ENCODE measurements around the gene HIVEP3.
"Not testable (repeated sequence)": the region's sequence is repeated elsewhere in the genome, so short reads cannot be mapped to it uniquely, and the experiment has no call there.

HIVEP3 gene

DNA sequence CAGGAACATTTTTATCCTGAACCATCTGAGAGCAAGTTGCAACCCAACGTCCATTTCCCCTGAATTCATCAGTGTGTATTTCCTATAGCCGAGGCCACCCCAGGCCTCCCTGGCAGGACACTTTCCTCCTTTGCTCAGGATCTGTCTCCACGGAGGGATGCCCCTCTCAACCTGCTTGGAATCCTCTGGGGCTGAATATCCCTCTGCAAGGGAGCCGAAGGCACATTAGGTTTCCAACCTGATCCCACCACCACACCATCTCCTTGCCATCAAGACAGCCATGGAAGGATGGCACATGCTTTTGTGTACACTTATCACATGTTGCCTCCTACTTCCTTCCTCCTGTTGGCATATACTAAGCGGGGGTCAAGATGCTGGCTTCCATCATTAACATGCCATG is 359.4 kb downstream of the HIVEP3 start:
- no peaks in the 10 kb centered on the region for H3K9me3 ChIP-seq (replicated peaks; ENCODE audit: insufficient read depth, low read length)
- no peak overlapping the region for H3K4me2 ChIP-seq (ENCODE audit: low read depth, low read length)
- H3K4me3 ChIP-seq (ENCODE audit: low read length): no peak overlapping the region
- H2AFZ ChIP-seq (ENCODE audit: low read length): no peak overlapping the region
- no peaks in the 10 kb centered on the region for H3K79me2 ChIP-seq (ENCODE audit: low read length)
- no peaks in the 10 kb centered on the region for H3F3A ChIP-seq (ENCODE audit: insufficient read depth, low read length)
- no peaks in the 10 kb centered on the region for H3K9me2 ChIP-seq (replicated peaks; ENCODE audit: insufficient read depth, low read length)
- H4K20me1 ChIP-seq (ENCODE audit: insufficient read depth, low read length): no peaks in the 10 kb centered on the region
- TF ChIP-seq, protein P1, sequence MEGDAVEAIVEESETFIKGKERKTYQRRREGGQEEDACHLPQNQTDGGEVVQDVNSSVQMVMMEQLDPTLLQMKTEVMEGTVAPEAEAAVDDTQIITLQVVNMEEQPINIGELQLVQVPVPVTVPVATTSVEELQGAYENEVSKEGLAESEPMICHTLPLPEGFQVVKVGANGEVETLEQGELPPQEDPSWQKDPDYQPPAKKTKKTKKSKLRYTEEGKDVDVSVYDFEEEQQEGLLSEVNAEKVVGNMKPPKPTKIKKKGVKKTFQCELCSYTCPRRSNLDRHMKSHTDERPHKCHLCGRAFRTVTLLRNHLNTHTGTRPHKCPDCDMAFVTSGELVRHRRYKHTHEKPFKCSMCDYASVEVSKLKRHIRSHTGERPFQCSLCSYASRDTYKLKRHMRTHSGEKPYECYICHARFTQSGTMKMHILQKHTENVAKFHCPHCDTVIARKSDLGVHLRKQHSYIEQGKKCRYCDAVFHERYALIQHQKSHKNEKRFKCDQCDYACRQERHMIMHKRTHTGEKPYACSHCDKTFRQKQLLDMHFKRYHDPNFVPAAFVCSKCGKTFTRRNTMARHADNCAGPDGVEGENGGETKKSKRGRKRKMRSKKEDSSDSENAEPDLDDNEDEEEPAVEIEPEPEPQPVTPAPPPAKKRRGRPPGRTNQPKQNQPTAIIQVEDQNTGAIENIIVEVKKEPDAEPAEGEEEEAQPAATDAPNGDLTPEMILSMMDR (IDR thresholded peaks at IDR 0.05; ENCODE audit: low read length): no peak
- TF ChIP-seq EZH2phosphoT487 (IDR thresholded peaks at IDR 0.05; ENCODE audit: low read length): no peak
- no peak for TF ChIP-seq EZH2 (optimal IDR thresholded peaks at IDR 0.05; ENCODE audit: low read depth, low read length)
- no peaks in the 10 kb centered on the region for H3K27me3 ChIP-seq (replicated peaks; ENCODE audit: insufficient read depth, low read length)
- no peak overlapping the region for H3K9ac ChIP-seq (ENCODE audit: low read length)
- H3K36me3 ChIP-seq (replicated peaks; ENCODE audit: insufficient read depth, low read length): no peaks in the 10 kb centered on the region
- DNase-seq: no peak
- no peaks in the 10 kb centered on the region for H3K4me1 ChIP-seq (ENCODE audit: low read length)
- no peak overlapping the region for H3K27ac ChIP-seq (ENCODE audit: low read length)

DNA sequence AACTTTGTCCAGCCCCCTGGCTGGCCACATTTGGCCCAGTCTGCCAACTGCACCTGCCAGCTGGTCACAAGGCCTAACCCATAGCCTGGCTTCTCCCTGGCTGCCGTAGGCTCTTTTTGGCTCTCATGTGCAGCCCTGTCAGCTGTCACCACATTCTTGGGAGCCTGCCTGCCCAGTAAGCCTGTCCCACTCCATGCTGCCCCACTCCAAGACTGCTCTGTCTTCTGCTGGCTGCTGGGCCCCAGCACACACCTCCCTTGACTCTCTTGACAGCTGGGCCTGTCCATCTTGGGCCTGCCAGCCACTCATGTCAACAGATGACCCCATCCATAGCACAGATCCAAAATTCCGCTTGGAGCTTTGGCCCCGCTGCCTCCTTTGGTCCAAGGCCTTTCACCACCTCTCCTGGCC is 360.0 kb downstream of the HIVEP3 start:
- Histone ChIP-seq H3K27ac (ENCODE audit: low read length) (no peak overlapping the region), H3K27me3 (replicated peaks; ENCODE audit: insufficient read depth, low read length) (no peaks in the 10 kb centered on the region), H3K9me3 (replicated peaks; ENCODE audit: insufficient read depth, low read length) (no peaks in the 10 kb centered on the region), H3F3A (ENCODE audit: insufficient read depth, low read length) (no peaks in the 10 kb centered on the region), H3K79me2 (ENCODE audit: low read length) (no peaks in the 10 kb centered on the region), H3K4me2 (ENCODE audit: low read depth, low read length) (no peak overlapping the region), H3K4me1 (ENCODE audit: low read length) (no peaks in the 10 kb centered on the region), H4K20me1 (ENCODE audit: insufficient read depth, low read length) (no peaks in the 10 kb centered on the region), H3K36me3 (replicated peaks; ENCODE audit: insufficient read depth, low read length) (no peaks in the 10 kb centered on the region), H2AFZ (ENCODE audit: low read length) (no peak overlapping the region), H3K9me2 (replicated peaks; ENCODE audit: insufficient read depth, low read length) (no peaks in the 10 kb centered on the region), H3K4me3 (ENCODE audit: low read length) (no peak overlapping the region), H3K9ac (ENCODE audit: low read length) (no peak overlapping the region)
- DNase-seq: no peak
- TF ChIP-seq EZH2 (optimal IDR thresholded peaks at IDR 0.05; ENCODE audit: low read depth, low read length) (no peak), EZH2phosphoT487 (IDR thresholded peaks at IDR 0.05; ENCODE audit: low read length) (no peak)
- TF ChIP-seq, protein P1 (IDR thresholded peaks at IDR 0.05; ENCODE audit: low read length): no peak

DNA sequence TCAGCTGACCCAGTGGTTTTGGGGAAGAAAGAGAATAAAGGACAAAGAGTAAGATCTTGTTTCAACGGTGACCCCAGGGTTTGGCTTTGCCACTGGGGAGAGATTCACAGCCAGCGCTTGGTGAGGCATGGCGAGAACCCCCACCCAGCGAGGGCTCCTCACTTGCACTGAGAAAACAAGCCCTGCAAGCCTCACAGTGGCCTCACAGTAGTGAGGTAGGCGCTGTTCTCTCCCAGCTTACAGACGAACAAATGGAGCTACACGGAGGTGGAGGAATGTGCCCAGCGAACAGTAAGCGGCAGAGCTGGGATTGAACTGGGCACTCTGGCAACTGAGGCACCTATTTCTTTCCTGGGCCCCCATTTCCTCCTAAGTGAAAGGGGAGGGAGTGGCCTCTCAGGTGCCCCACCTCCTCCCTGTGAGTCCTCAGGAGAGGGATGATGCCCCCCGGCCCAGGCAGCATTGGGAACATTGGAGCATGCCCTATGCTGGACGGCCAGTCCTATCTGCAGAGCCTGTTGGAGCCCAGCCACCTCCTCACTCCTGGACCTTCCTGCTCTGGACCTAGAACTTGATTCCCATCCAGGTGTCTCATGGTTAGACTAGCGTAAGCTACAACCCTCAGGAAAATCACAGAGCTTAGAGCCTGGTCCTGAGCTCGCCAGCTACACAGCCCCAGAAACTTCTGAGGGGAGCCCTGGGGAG is 360.8 kb downstream of the HIVEP3 start:
- Histone ChIP-seq H3K79me2 (ENCODE audit: low read length) (no peaks in the 10 kb centered on the region), H3K9ac (ENCODE audit: low read length) (no peak overlapping the region), H3F3A (ENCODE audit: insufficient read depth, low read length) (no peaks in the 10 kb centered on the region), H3K4me1 (ENCODE audit: low read length) (no peaks in the 10 kb centered on the region), H3K4me2 (ENCODE audit: low read depth, low read length) (no peak overlapping the region), H3K36me3 (replicated peaks; ENCODE audit: insufficient read depth, low read length) (no peaks in the 10 kb centered on the region), H4K20me1 (ENCODE audit: insufficient read depth, low read length) (no peaks in the 10 kb centered on the region), H3K27ac (ENCODE audit: low read length) (no peak overlapping the region), H3K9me3 (replicated peaks; ENCODE audit: insufficient read depth, low read length) (no peaks in the 10 kb centered on the region), H3K9me2 (replicated peaks; ENCODE audit: insufficient read depth, low read length) (no peaks in the 10 kb centered on the region), H3K27me3 (replicated peaks; ENCODE audit: insufficient read depth, low read length) (no peaks in the 10 kb centered on the region), H3K4me3 (ENCODE audit: low read length) (no peak overlapping the region), H2AFZ (ENCODE audit: low read length) (no peak overlapping the region)
- TF ChIP-seq EZH2 (optimal IDR thresholded peaks at IDR 0.05; ENCODE audit: low read depth, low read length) (no peak), EZH2phosphoT487 (IDR thresholded peaks at IDR 0.05; ENCODE audit: low read length) (no peak)
- TF ChIP-seq, protein P1 (IDR thresholded peaks at IDR 0.05; ENCODE audit: low read length): no peak
- no peak for DNase-seq

DNA sequence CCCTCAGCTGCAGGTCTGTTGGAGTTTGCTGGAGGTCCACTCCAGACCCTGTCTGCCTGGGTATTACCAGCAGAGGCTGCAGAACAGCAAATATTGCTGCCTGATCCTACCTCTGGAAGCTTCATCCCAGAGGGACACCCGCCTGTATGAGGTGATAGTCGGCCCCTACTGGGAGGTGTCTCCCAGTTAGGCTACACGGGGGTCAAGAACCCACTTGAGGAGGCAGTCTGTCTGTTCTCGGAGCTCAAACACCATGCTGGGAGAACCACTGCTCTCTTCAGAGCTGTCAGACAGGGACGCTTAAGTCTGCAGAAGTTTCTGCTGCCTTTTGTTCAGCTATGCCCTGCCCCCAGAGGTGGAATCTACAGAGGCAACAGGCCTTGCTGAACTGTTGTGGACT is 364.0 kb downstream of the HIVEP3 start:
- not testable (repeated sequence) for H3K4me2 ChIP-seq (ENCODE audit: low read depth, low read length); H3K9me2 ChIP-seq (replicated peaks; ENCODE audit: insufficient read depth, low read length); H3K36me3 ChIP-seq (replicated peaks; ENCODE audit: insufficient read depth, low read length); H3K9ac ChIP-seq (ENCODE audit: low read length); H3F3A ChIP-seq (ENCODE audit: insufficient read depth, low read length); H2AFZ ChIP-seq (ENCODE audit: low read length); H3K9me3 ChIP-seq (replicated peaks; ENCODE audit: insufficient read depth, low read length); H3K4me1 ChIP-seq (ENCODE audit: low read length); H4K20me1 ChIP-seq (ENCODE audit: insufficient read depth, low read length); H3K27me3 ChIP-seq (replicated peaks; ENCODE audit: insufficient read depth, low read length); H3K79me2 ChIP-seq (ENCODE audit: low read length); H3K27ac ChIP-seq (ENCODE audit: low read length); DNase-seq; H3K4me3 ChIP-seq (ENCODE audit: low read length)
